Esophagus squamous epithelium (tissue), 4 donors: ENCODE measurements around the gene TMEM108.

Source experiments
- POLR2A ChIP-seq, 4 donors: fragments of 450-650 bp; IDR thresholded peaks; one replicate each; pipeline ENCODE4 v1.6.1; 2017; ENCODE audit warnings: antibody characterized with exemption in 4 of 4, mild to moderate bottlenecking in 4 of 4, moderate library complexity in 3 of 4
- TF ChIP-seq, protein P1 (sequence below), 6 experiments: fragments of 450-650 bp in 4 of 6; fragments of 200-600 bp in 2 of 6; sonication (generic) in 2 of 6; IDR thresholded peaks; one replicate each; pipeline ENCODE4 v1.5.1; 2016 to 2019; ENCODE audit warnings: antibody characterized with exemption in 6 of 6, mild to moderate bottlenecking in 4 of 6, moderate library complexity in 4 of 6

DNA sequence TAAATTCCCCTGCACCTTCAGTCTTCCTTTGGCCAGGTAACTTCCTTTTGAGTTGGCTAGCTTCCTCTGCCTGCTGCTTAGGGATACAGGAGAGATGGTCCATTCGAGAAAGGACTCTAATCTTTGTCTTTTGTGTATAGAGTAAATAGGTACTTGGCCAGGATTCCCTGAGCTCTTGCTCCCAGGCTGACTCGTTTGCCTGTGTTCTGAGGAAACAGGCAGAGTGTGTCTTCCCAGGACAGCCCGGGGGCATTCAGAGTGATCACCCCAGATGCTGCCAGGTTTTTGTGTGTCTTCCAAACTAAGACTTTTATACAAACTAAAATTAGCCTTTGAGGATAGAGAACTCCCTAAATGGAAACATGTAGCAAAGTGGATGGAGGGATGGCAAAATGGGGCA lies 39.5 kb downstream of the TMEM108 start:
- TF ChIP-seq, protein P1, sequence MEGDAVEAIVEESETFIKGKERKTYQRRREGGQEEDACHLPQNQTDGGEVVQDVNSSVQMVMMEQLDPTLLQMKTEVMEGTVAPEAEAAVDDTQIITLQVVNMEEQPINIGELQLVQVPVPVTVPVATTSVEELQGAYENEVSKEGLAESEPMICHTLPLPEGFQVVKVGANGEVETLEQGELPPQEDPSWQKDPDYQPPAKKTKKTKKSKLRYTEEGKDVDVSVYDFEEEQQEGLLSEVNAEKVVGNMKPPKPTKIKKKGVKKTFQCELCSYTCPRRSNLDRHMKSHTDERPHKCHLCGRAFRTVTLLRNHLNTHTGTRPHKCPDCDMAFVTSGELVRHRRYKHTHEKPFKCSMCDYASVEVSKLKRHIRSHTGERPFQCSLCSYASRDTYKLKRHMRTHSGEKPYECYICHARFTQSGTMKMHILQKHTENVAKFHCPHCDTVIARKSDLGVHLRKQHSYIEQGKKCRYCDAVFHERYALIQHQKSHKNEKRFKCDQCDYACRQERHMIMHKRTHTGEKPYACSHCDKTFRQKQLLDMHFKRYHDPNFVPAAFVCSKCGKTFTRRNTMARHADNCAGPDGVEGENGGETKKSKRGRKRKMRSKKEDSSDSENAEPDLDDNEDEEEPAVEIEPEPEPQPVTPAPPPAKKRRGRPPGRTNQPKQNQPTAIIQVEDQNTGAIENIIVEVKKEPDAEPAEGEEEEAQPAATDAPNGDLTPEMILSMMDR (IDR thresholded peaks at IDR 0.05): no peak
- TF ChIP-seq POLR2A (IDR thresholded peaks at IDR 0.05): no peak
